GM08714 (cell line): ENCODE results near the gene FHOD1.

Experiments used
- H3K4me3 ChIP-seq: fragments of 200-500 bp; sonication (Bioruptor generic); 2 replicates; pipeline ENCODE4 v1.5.1; 2014; ENCODE audit warnings: mild to moderate bottlenecking, low read length, inconsistent platforms
- ZNF274 ChIP-seq: IDR thresholded peaks from 2 replicates; pipeline ENCODE4 v1.6.1; 2012; ENCODE audit warnings: mild to moderate bottlenecking, low read depth, low read length

Gene FHOD1

GRCh38 chr16:67184453-67184994 is 62.8 kb downstream of the FHOD1 start:
- no peak for TF ChIP-seq ZNF274
- peak overlapping the region; percentile 61; the same call in 1 of the 2 replicates for H3K4me3 ChIP-seq

- peak within 1 kb of the TSS; percentile 61 for H3K4me3 ChIP-seq
- TF ChIP-seq ZNF274: no peak
Measured at GRCh38 chr16:67183627-67184452, 63.4 kb downstream of the FHOD1 start, which contains the start of gene MATCAP1. TSS of gene MATCAP1 (minus strand) at chr16:67183963. CDS start at chr16:67180610, 3,353 bp downstream.

- TF ChIP-seq ZNF274: no peak
- peak overlapping the region; percentile 61 for H3K4me3 ChIP-seq
Measured at GRCh38 chr16:67183284-67183626, 64.0 kb downstream of the FHOD1 start.

GRCh38 chr16:67182288-67182687 is 65.0 kb downstream of the FHOD1 start:
- no peak overlapping the region for H3K4me3 ChIP-seq
- TF ChIP-seq ZNF274: no peak

- H3K4me3 ChIP-seq: no peak overlapping the region
- no peak for TF ChIP-seq ZNF274
Measured at GRCh38 chr16:67181346-67181745, 65.9 kb downstream of the FHOD1 start.

- TF ChIP-seq ZNF274: no peak
- no peak overlapping the region for H3K4me3 ChIP-seq
Measured at GRCh38 chr16:67180166-67180565, 67.1 kb downstream of the FHOD1 start.

- no peak for TF ChIP-seq ZNF274
- no peak overlapping the region for H3K4me3 ChIP-seq
Measured at GRCh38 chr16:67179421-67180080, 67.7 kb downstream of the FHOD1 start.
